SH-SY5Y (cell line): ENCODE results near the gene IQCN.

Experiments
- GATA2 ChIP-seq: IDR thresholded peaks from 2 replicates; pipeline ENCODE4 v1.6.1; 2011; ENCODE audit warnings: mild to moderate bottlenecking, low read depth, low read length
- GATA3 ChIP-seq: IDR thresholded peaks from 2 replicates; pipeline ENCODE4 v1.6.1; 2011; ENCODE audit warnings: low read depth, mild to moderate bottlenecking, low read length, moderate library complexity

- TF ChIP-seq GATA2 (no peak), GATA3 (no peak)
Observed at GRCh38 chr19:18269070-18269723, 5.1 kb downstream of the IQCN start.
